Hematopoietic multipotent progenitor cell (in vitro differentiated cells): ENCODE measurements around the gene NUP210L. TPM values are rescaled to one million over a fixed set of nuclear protein-coding genes. Genes with fewer than 3 reads are reported as not detected.
A peak's percentile ranks its signal among the peaks of the same experiment; 100 is the strongest.
"Not testable (repeated sequence)": the region's sequence is repeated elsewhere in the genome, so short reads cannot be mapped to it uniquely, and the experiment has no call there.

Experiments used
- DNase-seq, 3 donors: peaks; one replicate each; pipeline ENCODE4 v3.0.0-alpha.2; 2011 to 2015; ENCODE audit warnings: low read depth in 2 of 3, low spot score in 2 of 3
- total RNA-seq: library from RNA; depleted of rRNA; stranded (reverse); fragments of >200 nt; gene quantifications from one replicate; pipeline ENCODE4 v1.2.3, GENCODE V29; 2012

Gene NUP210L
- total RNA-seq, 1 donor = under 0.01 TPM

DNA sequence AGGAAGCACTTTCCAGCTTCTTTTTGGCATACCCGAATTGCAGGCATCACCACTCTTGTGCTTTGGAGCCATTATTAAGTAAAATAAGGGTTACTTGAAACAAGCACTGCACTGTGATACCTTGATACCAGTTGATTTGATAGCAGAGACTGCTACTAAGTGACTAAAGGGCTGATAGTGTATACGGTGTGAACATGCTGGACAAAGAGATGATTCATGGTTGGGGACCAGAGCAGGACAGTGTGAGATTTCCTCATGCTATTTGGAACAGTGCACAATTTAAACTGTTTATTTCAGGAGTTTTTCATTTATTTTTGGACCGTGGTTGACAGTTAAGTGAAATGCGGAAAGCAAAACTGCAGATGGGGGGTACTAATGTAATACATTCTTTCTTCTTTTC, 154.5 kb downstream of the NUP210L start:
- DNase-seq = no peak

DNA sequence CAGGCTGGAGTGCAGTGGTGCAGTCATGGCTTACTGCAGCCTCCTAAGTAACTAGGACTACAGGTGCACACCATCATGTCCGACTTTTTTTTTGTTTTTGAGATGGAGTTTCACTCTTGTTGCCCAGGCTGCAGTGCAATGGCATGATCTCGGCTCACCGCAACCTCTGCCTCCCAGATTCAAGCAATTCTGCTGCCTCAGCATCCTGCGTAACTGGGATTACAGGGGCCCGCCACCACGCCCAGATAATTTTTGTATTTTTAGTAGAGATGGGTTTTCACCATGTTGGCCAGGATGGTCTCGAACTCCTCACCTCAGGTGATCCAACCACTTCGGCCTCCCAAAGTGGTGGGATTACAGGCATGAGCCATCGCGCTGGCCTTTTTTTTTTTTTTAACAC, 158.0 kb downstream of the NUP210L start:
- DNase-seq = not testable (repeated sequence)

DNA sequence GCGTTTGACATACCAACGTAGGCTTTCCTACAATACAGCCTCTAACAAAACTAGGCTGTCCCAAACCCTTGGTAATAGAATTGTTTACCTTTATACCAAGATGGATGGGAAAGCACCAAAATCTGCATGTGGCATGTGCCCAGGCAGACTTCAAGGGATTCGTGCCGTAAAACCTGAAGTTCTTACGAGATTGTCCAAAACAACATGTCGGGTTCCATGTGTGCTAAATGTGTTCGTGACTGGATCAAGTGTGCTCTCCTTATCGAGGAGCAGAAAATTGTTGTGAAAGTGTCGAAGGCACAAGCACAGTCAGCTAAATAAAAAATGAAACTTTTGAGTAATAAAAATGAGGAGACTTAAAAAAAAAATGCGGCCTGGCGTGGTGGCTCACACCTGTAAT, 159.2 kb downstream of the NUP210L start:
- DNase-seq = no peak

DNA sequence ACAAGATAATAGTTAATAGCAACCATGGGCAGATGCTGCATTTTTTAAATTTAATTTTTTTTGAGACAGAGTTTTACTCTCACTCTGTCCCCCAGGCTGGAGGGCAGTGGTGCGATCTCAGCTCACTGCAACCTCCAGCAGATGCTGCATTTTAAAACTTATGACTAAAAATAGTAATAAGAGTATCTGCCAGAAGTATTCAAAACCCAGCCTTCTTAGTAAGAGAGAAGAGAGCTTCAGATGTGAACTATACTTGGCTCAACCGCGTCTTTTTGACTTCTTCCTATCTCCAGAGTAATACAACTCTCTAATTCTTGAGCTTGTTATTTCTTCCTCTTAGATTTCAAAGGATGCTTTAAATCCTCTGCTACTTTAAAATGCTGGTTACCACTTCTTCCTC, 159.7 kb downstream of the NUP210L start:
- no peak for DNase-seq

DNA sequence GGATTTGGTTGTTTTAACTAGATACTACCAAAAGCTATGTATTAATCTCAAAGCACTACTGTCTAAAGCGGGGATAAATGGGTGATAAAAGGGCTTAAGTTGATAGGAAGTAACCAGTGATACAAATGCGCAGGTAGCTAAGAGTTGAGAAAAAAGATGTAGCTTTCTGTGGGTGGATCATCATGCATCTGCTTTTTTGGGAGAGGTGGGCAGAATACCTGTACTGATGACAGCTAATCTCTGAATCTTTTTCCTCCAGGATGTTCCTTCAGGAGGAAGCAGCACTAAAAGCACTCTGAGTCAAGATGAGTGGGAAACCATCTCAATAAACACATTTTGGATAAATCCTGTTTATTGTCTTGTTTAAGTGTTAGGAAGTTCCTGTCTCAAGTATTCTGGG, 163.1 kb downstream of the NUP210L start:
- DNase-seq = no peak

DNA sequence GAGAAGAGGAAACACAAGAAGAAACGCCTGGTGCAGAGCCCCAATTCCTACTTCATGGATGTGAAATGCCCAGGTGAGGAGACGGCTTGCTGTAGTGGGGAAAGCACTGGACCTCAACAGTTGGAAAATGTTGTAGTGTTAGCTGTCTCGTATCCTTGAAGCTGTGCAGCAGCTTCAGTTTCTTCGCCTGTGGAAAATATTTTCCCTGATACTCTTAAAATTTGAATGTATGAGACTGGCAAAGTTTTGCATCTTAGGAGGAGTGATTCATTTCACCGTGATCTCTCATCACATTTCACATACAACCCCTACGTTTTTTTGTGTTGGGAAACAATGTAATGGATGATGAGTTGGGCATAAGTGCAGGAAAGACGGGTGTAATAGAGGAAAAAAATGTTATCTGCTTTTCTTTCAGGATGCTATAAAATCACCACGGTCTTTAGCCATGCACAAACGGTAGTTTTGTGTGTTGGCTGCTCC, 163.7 kb downstream of the NUP210L start:
- DNase-seq = no peak

DNA sequence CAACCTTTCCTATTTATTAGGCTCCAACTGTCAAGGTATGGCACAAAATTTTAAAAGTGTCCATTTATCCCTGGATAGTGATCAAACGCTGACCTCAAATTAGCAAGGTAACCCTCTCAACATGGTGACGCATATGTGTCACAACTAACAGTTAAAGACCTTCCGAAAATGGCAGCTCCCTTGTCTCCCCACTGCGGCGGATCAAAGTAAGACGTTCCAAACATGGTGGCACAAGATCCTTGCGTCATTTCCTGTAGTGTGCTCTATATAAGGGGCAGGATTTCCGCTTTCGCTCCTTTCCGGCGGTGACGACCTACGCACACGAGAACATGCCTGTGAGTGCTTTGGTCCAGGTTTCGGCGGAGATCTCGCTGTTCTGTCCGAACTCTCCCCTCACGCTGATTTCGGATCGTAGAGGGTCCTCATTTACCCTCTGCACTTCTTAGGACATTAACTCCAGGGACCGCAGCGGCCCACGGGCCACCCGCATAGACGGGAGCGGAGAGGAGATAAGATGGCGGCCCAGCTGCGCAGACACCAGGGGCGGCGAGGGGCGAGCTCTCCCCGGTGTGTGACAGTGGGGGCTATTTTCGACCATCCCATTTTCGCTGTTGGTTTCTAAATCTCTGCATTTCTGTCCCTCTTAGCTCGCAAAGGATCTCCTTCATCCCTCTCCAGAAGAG, 164.3 kb downstream of the NUP210L start, which contains the start of gene RPS27:
TSS of gene RPS27 (plus strand) at position 295 of the 683 bp plus-strand sequence. CDS start at position 330, 35 bp downstream.
- DNase-seq = peak; percentile 96 to 99 (median 97)

DNA sequence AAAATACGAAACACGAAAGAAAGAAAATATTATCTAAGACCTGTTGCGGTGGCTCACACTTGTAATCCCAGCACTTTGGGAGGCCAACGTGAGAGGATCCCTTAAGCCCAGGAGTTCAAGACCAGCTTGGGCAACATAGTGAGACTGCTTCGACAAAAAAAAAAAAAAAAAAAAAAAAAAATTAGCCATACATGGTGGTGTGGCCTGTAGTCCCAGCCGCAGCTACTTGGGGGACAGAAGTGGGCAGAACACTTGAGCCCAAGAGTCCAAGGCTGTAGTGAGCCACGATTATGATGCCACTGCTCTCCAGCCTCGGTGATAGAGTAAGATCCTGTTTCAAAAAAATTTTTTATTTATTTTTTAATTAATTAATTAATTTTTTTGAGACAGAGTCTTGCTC, 167.3 kb downstream of the NUP210L start:
- DNase-seq = no peak

DNA sequence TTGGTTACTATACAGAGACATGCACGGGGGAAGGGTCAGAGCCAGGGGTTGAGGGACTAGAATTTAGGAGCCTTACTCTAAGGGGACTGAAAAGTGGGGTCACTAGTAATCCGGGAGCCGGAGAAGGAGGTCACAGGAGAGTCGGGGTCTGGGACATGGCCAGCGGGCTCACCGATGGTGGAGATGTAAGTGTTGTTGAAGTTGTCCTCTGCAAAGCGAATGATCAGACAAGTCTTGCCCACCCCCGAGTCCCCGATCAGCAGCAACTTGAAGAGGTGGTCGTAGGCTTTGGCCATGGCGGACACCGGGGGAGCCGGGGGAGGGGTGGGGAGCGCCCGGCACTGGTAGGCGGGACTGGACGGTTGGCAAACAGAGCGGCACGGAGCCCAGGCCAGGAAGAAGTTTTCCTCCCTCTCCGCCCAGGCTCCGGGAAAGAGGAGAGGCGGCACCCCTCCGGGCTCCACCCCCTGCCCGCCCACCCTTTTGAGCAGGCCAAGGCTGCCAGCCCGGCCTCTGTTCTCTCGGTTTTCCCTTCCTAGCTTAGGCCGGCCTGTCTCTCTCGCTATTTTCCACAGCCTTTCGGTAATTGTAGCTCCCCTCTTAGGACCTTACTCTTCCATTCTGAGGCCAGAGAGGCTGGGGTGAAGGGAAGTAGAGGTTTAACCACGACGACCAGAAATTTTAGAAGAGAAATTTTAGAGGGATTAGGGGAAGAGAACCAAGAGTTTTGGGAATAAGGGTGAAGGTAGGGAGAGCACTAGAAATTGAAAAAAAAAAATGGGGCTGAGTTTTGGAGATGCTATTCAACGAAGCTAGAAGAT, 168.7 kb downstream of the NUP210L start, which contains the start of gene RAB13:
TSS of gene RAB13 (minus strand) at position 399 of the 821 bp plus-strand sequence. CDS start at position 296, 103 bp downstream.
- peak in 1 of 3 donors; percentile 47 for DNase-seq

DNA sequence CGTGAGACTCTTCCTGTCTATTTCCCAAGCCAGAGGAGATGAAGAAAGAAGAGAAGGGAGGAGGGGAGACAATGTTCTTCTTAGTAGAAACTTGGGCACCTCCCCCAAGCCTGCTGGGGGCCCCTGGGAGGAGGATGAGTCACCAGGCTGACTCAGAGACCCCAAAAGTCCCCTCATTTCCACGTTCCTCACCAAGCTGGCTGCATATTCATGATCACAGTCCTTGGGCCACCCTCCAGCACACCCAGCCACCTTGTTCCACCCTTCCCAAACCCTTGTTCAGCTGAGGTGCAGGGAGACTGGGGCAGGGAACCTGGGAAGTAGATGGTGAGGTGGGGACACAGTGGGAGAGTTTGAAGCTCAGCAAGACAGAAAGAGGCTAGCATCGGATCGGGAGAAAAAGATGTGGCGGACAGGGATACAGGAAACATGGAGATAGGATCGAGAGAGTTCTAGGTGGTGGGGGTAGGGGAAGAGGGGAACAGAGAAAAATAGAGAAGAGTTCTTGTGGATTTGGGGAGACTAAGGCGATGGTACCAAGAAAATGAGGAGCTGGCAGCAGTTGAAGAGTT, 169.4 kb downstream of the NUP210L start:
- DNase-seq = peak in 2 of 3 donors; percentile 69 to 88

DNA sequence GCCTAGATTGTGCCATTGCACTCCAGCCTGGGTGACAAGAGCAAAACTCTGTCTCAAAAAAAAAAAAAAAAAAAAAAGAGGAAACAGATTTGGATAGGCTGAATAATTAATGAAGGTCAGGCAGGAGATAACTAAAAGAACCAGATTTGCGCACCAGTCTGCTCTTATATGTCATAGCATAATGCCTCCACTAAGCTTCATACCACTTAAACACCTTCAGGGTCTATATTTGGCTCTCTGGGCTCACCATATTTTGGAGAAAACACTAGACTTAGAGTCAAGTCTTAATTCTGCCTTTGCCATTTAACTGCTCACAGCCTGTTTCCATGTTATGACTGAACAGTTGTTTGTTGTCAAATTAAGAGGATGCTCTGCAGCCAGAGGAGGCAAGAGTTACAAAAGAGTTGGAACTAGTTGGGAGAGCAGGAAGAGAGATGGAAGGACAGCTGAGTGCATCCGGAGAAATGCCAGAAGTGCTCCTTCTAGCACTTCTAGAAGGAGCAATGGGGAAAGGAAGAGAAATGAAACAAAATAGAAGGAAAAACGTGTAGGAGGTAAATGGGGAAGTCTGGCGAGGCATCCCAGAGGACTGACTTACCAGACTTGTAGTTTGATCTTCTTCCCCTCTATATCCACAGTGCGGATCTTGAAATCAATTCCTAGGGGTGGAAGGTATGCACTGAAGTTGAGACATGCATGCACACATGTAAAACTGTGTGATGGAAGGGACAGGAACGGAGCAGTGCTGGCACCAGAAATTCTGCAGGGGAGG, 170.6 kb downstream of the NUP210L start:
- no peak for DNase-seq

DNA sequence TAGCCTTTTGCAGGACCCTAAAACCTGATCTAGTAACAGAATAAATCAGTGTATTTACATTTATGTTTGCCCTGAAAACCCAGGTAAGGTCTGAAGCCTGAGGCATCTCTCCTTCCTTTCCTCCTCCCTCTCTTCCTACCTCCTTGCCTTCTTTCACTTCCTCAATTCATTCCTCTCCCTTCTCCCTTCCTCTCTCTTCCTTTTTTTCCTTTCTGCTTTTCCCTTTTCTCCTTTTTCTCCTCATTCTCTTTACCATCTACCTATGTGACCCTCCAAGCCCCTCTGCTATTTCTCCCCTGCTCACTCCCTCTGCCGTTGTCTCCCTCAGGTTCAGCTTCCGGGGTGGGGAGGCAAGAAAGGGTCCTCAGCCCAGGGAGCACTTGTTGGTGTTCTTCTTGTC, 173.1 kb downstream of the NUP210L start:
- not testable (repeated sequence) for DNase-seq

DNA sequence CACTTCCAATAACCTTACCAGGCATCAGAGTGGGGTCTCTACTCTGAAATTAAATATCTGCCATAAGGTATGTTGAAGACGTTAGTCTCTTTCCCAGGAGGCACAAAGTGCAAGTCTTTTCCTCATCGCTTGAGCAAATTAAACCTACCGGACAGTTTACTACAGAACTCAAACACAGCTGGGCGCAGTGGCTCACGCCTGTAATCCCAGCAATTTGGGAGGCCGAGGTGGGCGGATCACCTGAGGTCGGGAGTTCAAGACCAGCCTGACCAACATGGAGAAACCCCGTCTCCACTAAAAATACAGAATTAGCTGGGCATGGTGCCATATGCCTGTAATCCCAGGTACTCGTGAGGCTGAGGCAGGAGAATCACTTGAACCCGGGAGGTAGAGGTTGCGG, 175.8 kb downstream of the NUP210L start:
- not testable (repeated sequence) for DNase-seq

DNA sequence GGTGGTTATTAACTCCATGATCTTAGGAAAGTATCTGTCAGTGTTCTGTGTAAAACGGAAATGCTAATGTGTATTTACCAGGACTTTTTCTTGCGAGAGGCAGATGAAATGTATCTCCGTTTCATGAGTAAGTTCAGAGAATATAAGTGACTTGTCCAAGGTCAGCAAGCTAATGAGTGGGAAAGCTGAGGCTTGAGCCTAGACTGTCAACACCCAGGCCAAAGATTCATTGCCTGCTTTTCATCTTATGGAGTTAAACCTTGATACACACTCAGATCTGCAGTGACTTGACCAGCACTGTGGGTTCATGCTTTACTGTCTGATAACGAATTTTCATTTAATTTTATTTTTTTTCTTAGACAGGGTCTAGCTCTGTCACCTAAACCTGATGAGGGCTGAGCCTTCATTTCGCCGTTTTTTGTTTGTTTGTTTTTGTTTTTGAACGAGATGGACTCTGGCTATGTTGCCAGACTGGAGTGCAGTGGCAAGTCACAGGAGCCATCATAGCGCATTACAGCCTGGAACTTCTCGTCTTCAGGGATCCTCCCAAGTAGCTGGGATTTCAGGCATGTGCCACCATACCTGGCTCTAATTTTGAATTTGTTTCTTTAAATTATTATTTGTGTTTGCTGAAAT, 176.5 kb downstream of the NUP210L start:
- no peak for DNase-seq

DNA sequence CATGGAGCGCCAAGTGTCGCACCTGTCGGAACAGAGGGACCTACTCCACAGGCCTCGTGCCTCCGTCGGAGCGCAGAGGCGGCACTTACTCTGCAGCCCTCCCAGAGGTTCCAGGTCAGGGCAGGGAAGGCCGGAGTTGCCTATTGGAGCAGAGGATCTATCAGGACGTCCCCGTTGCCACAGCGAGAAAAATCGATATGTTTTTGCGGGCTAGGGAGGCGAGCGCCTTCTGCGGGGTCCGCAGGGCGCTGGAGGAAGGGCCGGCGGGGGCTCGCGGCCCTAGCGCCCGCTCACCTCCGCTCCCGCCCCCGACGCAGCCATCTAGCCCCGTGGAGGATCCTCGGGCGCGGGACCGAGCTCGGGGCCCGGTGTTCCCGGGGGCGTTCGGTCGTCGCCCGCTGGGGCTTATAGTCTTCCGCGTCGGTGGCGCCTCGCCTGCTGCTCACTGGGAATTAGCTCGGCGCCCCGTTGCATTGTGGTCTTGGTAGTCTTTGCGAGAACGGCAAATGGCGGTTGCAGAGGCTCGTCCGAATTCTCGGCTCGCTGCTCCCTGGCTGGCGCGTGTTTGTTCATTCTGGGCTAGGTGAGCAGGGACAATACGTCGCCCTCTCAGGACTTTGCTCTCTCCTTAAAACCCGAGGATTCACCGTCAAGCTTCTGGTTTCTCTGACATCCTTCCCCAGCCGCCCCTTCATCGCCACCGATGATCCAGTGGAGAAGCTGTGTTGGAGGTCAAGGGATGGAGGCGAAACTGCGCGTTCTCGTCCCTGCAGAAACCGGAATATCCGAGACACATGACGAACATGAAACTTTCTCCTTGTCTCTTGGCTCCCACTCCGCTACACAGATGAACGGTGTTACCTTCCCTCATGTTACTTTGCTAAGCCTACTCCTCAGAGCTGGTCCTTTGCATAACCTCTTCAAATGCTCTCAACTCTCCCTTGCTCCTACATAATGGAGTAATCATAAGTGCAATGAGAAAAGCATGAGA, 177.3 kb downstream of the NUP210L start, which contains the start of gene JTB:
TSS of gene JTB (minus strand) at position 425 of the 991 bp plus-strand sequence. CDS start at position 3, 422 bp downstream.
- peak in 2 of 3 donors; percentile 82 to 84 for DNase-seq

DNA sequence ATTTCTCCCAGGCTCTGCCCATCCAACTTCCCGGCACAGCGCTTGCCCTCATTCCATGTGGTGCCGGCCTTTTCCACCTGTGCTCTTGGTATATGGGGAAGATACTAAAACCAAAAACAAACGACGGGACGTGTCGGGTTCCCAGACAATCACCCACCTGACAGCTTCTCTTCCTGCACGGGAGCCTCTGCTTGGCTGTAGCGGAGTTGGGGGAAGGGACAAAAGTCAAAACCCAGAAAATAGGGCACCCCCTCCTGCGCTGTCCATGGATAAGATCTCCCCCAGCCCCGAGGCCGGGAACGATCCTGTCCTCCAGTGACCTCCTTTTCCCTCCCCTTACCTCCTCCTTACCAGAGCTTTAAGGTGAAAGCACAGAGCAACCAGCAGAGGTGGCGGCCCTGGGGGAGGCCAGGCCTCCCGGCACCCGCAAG, 178.0 kb downstream of the NUP210L start:
- no peak for DNase-seq

DNA sequence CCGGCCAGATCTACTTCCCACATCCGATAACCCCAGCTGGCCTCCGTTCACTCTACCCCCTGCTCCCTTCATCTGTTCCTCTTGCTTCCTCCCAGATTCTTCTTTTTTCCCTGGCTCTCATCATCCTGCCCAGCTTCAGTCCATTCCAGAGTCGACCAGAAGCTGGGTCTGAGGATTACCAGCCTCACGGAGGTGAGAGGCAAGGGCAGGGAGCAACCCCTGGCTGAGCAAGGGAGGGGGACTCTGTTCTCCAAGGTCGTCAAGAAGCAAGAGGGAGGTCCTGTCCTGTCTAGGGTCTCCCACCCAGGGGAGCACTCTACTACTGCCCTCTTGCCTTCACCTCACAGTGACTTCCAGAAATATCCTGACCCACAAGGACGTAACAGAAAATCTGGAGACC, 181.3 kb downstream of the NUP210L start:
- DNase-seq = no peak

DNA sequence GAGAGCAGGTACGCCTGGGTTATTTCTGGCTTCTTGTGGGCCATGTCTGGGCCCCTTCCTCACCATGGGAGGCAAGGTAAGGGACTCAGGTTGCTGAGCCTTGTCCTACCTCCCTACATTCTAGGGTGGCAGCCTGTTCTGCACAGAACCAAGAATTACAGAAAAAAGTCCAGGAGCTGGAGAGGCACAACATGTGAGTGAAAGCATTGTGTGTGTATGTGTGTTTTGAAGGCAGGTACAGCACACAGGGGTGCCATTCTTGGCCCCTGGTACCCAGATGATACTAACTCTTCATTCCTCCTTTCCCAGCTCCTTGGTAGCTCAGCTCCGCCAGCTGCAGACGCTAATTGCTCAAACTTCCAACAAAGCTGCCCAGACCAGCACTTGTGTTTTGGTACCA, 181.8 kb downstream of the NUP210L start:
- no peak for DNase-seq

DNA sequence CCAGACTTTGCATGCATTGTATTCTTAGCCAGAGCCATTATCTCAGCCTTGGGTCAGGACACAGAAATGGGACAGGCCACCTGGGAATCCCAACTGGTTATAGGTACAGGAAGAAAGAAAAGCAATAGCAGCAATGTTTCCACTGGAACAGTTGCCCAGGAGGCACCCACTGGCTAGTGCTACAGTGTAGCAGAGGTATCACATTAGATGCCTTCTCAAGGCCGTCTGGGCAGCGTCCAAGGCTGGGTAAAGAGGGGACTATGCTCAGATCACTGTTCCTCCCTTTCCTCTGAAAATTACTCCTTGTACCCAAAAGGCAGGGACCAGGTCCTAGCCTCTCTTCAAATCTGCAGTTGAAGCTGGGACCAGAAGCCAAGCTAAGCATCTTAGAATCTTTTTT, 184.5 kb downstream of the NUP210L start:
- no peak for DNase-seq
